ENCODE results near the gene RFTN2. TPM values are rescaled to one million over a fixed set of nuclear protein-coding genes. Genes with fewer than 3 reads are reported as not detected.

RFTN2 gene
- total and polyA plus RNA-seq, 2 experiments from 2014 or later, result 0.42 to 2.1 TPM

GRCh38 chr2:197675711-197676188 lies 363 bp upstream of the RFTN2 start (continued):
- TF ChIP-seq ZNF462 (CRISPR knock-in tag; IDR thresholded peaks at IDR 0.05) (no peak), NANOG (IDR thresholded peaks at IDR 0.05; ENCODE audit: borderline replicate concordance) (no peak), POLR2AphosphoS5 (IDR thresholded peaks at IDR 0.05; ENCODE audit: low read depth) (no peak)

- H3K27me3 Mint-ChIP-seq (ENCODE audit: insufficient read depth, low read depth, poor library complexity), result no peaks in the 10 kb centered on the region
- Histone ChIP-seq H3K4me1 (ENCODE audit: insufficient read depth) (peaks cover 40% of the 10 kb centered on the region), H3K27me3 (ENCODE audit: insufficient read depth) (no peaks in the 10 kb centered on the region), H3F3A (replicated peaks; ENCODE audit: low read depth) (no peaks in the 10 kb centered on the region), H3K9me2 (ENCODE audit: insufficient read depth) (no peaks in the 10 kb centered on the region), H2AFZ (no peak overlapping the region), H3K27ac (ENCODE audit: low read depth) (no peak overlapping the region), H3K4me3 (peak overlapping the region; percentile 43), H3K4me2 (peak overlapping the region; percentile 67), H4K20me1 (replicated peaks; ENCODE audit: insufficient read depth) (no peaks in the 10 kb centered on the region), H3K36me3 (ENCODE audit: insufficient read depth) (no peaks in the 10 kb centered on the region), H3K79me2 (replicated peaks; ENCODE audit: insufficient read depth) (no peaks in the 10 kb centered on the region)
- H3K27ac Mint-ChIP-seq, result no peak overlapping the region
- DNase-seq (ENCODE audit: low spot score) (no peak), ATAC-seq (no peak)
- H3K36me3 Mint-ChIP-seq (ENCODE audit: low read depth), result no peaks in the 10 kb centered on the region
- peak overlapping the region; percentile 46 for H3K4me3 Mint-ChIP-seq
- H3K4me1 Mint-ChIP-seq, result peaks cover 29% of the 10 kb centered on the region
- H3K9me3 Mint-ChIP-seq, result no peaks in the 10 kb centered on the region
- no peak for TF ChIP-seq ZNF462 (CRISPR knock-in tag; IDR thresholded peaks at IDR 0.05)
- no peak for TF ChIP-seq STAT1 (IDR thresholded peaks at IDR 0.05; ENCODE audit: unreplicated experiment)
- TF ChIP-seq EZH2phosphoT487 (IDR thresholded peaks at IDR 0.05; ENCODE audit: unreplicated experiment), result no peak
- TF ChIP-seq CTCF (conservative IDR thresholded peaks at IDR 0.05; ENCODE audit: low read depth in 2 of 2), result no peak
- no peak for TF ChIP-seq ZNF331 (CRISPR knock-in tag; IDR thresholded peaks at IDR 0.05; ENCODE audit: low read depth)
- no peak for TF ChIP-seq POLR2AphosphoS5 (IDR thresholded peaks at IDR 0.05; ENCODE audit: low read depth)
- no peak for TF ChIP-seq EZH2 (IDR thresholded peaks at IDR 0.05; ENCODE audit: low read depth, unreplicated experiment)
These were observed 796 bp downstream of the RFTN2 start for GRCh38 chr2:197674591-197674990.

All from GM23338 (cell line).